DOHH2 (cell line): ENCODE results near the gene SLC66A2.

Experiments
- H3F3A ChIP-seq: fragments of 200-600 bp; sonication (generic), shearing (Covaris generic); 2 replicates; pipeline ENCODE4 v1.6.0; 2016; ENCODE audit warnings: antibody characterized with exemption, mild to moderate bottlenecking; ENCODE audit not compliant: control insufficient read depth, insufficient read depth
- H3K27ac ChIP-seq: fragments of 200-600 bp; sonication (generic); 2 replicates; pipeline ENCODE4 v1.5.1; 2014; ENCODE audit warnings: low read depth, mild to moderate bottlenecking, low read length, moderate library complexity
- H3K27me3 ChIP-seq: fragments of 200-600 bp; sonication (generic); 2 replicates; pipeline ENCODE4 v1.6.1; 2014; ENCODE audit warnings: mild to moderate bottlenecking, low read length, mixed read lengths; ENCODE audit not compliant: control insufficient read depth
- H3K36me3 ChIP-seq: fragments of 200-600 bp; sonication (generic); 2 replicates; pipeline ENCODE4 v1.6.1; 2014; ENCODE audit warnings: mild to moderate bottlenecking, low read length, moderate library complexity, mixed read lengths; ENCODE audit not compliant: control insufficient read depth
- H3K4me1 ChIP-seq: fragments of 200-600 bp; sonication (generic); 2 replicates; pipeline ENCODE4 v1.6.1; 2014; ENCODE audit warnings: mild to moderate bottlenecking, low read length, mixed read lengths; ENCODE audit not compliant: control insufficient read depth
- H3K4me2 ChIP-seq: fragments of 200-600 bp; sonication (generic); 2 replicates; pipeline ENCODE4 v1.6.0; 2014; ENCODE audit warnings: mild to moderate bottlenecking, low read length, moderate library complexity
- H3K4me3 ChIP-seq: fragments of 200-600 bp; sonication (generic); 2 replicates; pipeline ENCODE4 v1.5.1; 2014; ENCODE audit warnings: mild to moderate bottlenecking, low read length, mixed read lengths
- H3K79me2 ChIP-seq: fragments of 200-600 bp; sonication (generic); 2 replicates; pipeline ENCODE4 v1.6.1; 2014; ENCODE audit warnings: mild to moderate bottlenecking, low read length, mixed read lengths; ENCODE audit not compliant: control insufficient read depth
- H3K9me2 ChIP-seq: fragments of 200-600 bp; sonication (generic); replicated peaks from 2 replicates; pipeline ENCODE4 v1.6.1; 2014; ENCODE audit warnings: mild to moderate bottlenecking, low read length, mixed read lengths; ENCODE audit not compliant: control insufficient read depth
- H3K9me3 ChIP-seq: fragments of 200-600 bp; sonication (generic); 2 replicates; pipeline ENCODE4 v1.6.1; 2014; ENCODE audit warnings: antibody characterized with exemption, low read length, mixed read lengths; ENCODE audit not compliant: control insufficient read depth, insufficient read depth
- H4K20me1 ChIP-seq: fragments of 200-600 bp; sonication (generic); 2 replicates; pipeline ENCODE4 v1.6.0; 2014; ENCODE audit warnings: low read depth, mild to moderate bottlenecking, antibody characterized with exemption, low read length, moderate library complexity; ENCODE audit not compliant: control insufficient read depth, insufficient read depth
- EZH2phosphoT487 ChIP-seq: fragments of 200-600 bp; sonication (generic); IDR thresholded peaks from 2 replicates; pipeline ENCODE4 v1.6.1; 2017; ENCODE audit warnings: borderline replicate concordance, mild to moderate bottlenecking, antibody characterized with exemption, low read length, moderate library complexity, mixed read lengths
- TF ChIP-seq, protein P1 (sequence below): fragments of 200-600 bp; sonication (generic); IDR thresholded peaks from one replicate; pipeline ENCODE4 v1.5.1; 2014; ENCODE audit warnings: antibody characterized with exemption, mild to moderate bottlenecking, low read depth, low read length; ENCODE audit not compliant: poor library complexity, severe bottlenecking

SLC66A2 gene

GRCh38 chr18:79861687-79862086 lies 89.8 kb downstream of the SLC66A2 start:
- no peak overlapping the region for H3K4me2 ChIP-seq
- no peaks in the 10 kb centered on the region for H4K20me1 ChIP-seq
- H3K79me2 ChIP-seq, result no peaks in the 10 kb centered on the region
- no peaks in the 10 kb centered on the region for H3K4me1 ChIP-seq
- no peaks in the 10 kb centered on the region for H3K27me3 ChIP-seq
- no peaks in the 10 kb centered on the region for H3F3A ChIP-seq
- H3K4me3 ChIP-seq, result no peak overlapping the region
- no peaks in the 10 kb centered on the region; the same call in 1 of the 2 replicates for H3K9me3 ChIP-seq
- no peaks in the 10 kb centered on the region for H3K36me3 ChIP-seq
- no peaks in the 10 kb centered on the region for H3K9me2 ChIP-seq
- TF ChIP-seq EZH2phosphoT487, result no peak
- no peak overlapping the region for H3K27ac ChIP-seq

DNA sequence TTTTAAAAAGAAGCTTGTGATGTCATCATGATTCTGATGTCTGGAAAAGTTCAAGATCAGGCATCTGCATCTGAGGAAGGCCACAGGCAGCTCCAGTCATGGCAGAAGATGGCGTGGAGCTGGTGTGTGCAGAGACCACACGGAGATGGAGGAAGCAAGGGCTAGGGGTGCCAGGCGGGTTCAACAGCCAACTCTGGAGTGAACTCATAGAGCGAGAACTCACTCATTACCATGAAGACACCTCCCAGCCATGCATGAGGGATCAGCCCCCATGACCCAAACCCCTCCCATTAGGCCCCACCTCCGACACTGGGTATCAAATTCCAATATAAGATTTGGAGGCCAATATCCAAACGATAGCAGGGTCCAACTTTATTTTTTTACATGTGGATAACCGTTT lies 92.1 kb downstream of the SLC66A2 start:
- TF ChIP-seq, protein P1, sequence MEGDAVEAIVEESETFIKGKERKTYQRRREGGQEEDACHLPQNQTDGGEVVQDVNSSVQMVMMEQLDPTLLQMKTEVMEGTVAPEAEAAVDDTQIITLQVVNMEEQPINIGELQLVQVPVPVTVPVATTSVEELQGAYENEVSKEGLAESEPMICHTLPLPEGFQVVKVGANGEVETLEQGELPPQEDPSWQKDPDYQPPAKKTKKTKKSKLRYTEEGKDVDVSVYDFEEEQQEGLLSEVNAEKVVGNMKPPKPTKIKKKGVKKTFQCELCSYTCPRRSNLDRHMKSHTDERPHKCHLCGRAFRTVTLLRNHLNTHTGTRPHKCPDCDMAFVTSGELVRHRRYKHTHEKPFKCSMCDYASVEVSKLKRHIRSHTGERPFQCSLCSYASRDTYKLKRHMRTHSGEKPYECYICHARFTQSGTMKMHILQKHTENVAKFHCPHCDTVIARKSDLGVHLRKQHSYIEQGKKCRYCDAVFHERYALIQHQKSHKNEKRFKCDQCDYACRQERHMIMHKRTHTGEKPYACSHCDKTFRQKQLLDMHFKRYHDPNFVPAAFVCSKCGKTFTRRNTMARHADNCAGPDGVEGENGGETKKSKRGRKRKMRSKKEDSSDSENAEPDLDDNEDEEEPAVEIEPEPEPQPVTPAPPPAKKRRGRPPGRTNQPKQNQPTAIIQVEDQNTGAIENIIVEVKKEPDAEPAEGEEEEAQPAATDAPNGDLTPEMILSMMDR, result no peak
- no peak for TF ChIP-seq EZH2phosphoT487
- H3K36me3 ChIP-seq, result no peaks in the 10 kb centered on the region
- no peaks in the 10 kb centered on the region for H3K79me2 ChIP-seq
- H3K27ac ChIP-seq, result no peak overlapping the region
- no peak overlapping the region for H3K4me3 ChIP-seq
- H3K27me3 ChIP-seq, result no peaks in the 10 kb centered on the region
- H3K4me2 ChIP-seq, result no peak overlapping the region
- H3K9me3 ChIP-seq, result no peaks in the 10 kb centered on the region; the same call in 1 of the 2 replicates
- peaks cover 5% of the 10 kb centered on the region for H3F3A ChIP-seq
- peaks cover 20% of the 10 kb centered on the region for H3K4me1 ChIP-seq
- H4K20me1 ChIP-seq, result no peaks in the 10 kb centered on the region
- H3K9me2 ChIP-seq, result no peaks in the 10 kb centered on the region

- Histone ChIP-seq H3K27ac (no peak overlapping the region), H3K27me3 (no peaks in the 10 kb centered on the region)
These were observed 94.3 kb downstream of the SLC66A2 start for GRCh38 chr18:79857082-79857671.

More at GRCh38 chr18:79857082-79857671, 94.3 kb downstream of the SLC66A2 start:
- no peaks in the 10 kb centered on the region for H3K36me3 ChIP-seq
- TF ChIP-seq EZH2phosphoT487, result no peak
- TF ChIP-seq, protein P1, result no peak
- H3K4me3 ChIP-seq, result no peak overlapping the region
- H4K20me1 ChIP-seq, result no peaks in the 10 kb centered on the region
- H3K4me1 ChIP-seq, result peaks cover 20% of the 10 kb centered on the region
- no peaks in the 10 kb centered on the region for H3K79me2 ChIP-seq
- no peaks in the 10 kb centered on the region for H3K9me2 ChIP-seq
- no peak overlapping the region for H3K4me2 ChIP-seq
- H3K9me3 ChIP-seq, result no peaks in the 10 kb centered on the region
- peaks cover 5% of the 10 kb centered on the region for H3F3A ChIP-seq
